Ovary (tissue), 9 donors: ENCODE data around the gene CD101. TPM values are rescaled to one million over a fixed set of nuclear protein-coding genes. Genes with fewer than 3 reads are reported as not detected.

Experiments used
- DNase-seq, 5 donors: peaks; one replicate each; pipeline ENCODE4 v3.0.0-alpha.2; 2019 to 2020
- H3K27ac ChIP-seq, 2 donors: fragments of 200-600 bp; one replicate each; pipeline versions ENCODE4 v1.5.1 to v1.8.0; 2019 to 2022
- H3K27me3 ChIP-seq: fragments of 200-600 bp; one replicate; pipeline ENCODE4 v1.8.0; 2022
- H3K36me3 ChIP-seq: fragments of 200-600 bp; sonication (generic); one replicate; pipeline ENCODE4 v1.5.1; 2019
- H3K4me1 ChIP-seq: one replicate; pipeline ENCODE4 v1.8.1; 2013; ENCODE audit warnings: mild to moderate bottlenecking, moderate library complexity; ENCODE audit not compliant: insufficient read depth
- H3K4me3 ChIP-seq: fragments of 200-600 bp; sonication (generic); one replicate; pipeline ENCODE4 v1.5.1; 2017
- H3K9me3 ChIP-seq, 2 donors: fragments of 200-600 bp in 1 of 2; sonication (generic) in 1 of 2; one replicate each; pipeline versions ENCODE4 v1.5.1 to v1.8.1; 2013 to 2019; ENCODE audit warnings: mild to moderate bottlenecking in 1 of 2, moderate library complexity in 1 of 2
- EP300 ChIP-seq: sonication (generic); formaldehyde crosslinking; IDR thresholded peaks from one replicate; pipeline ENCODE4 v1.6.1; 2017; ENCODE audit warnings: antibody characterized with exemption
- POLR2A ChIP-seq: fragments of 450-650 bp; IDR thresholded peaks from one replicate; pipeline ENCODE4 v1.6.1; 2017; ENCODE audit warnings: antibody characterized with exemption, mild to moderate bottlenecking, moderate library complexity
- WGBS, 3 donors: extraction: QIAGEN DNeasy Blood & Tissue Kit in 1 of 3; methylation state at CpG; one replicate each; pipeline versions ENCODE4 v1.1.5 to v1.1.7; 2013 to 2017; 5-methylcytosine and 5-hydroxymethylcytosine counted together
- intact Hi-C, 4 donors: fragments of 100-400 bp; cut with DNase I; formaldehyde crosslinking; loops; one replicate each; pipeline versions ENCODE4 v1.11.0 to v1.15.1; 2022 to 2023
- polyA plus RNA-seq, 2 donors: library from polyadenylated mRNA; stranded (reverse); fragments of 200-250 nt in 1 of 2; fragments of 350-450 nt in 1 of 2; fragmentation: Illumina TruSeq in 1 of 2; extraction: RNeasy Lipid Tissue Mini Kit (QIAGEN cat#74804) in 1 of 2; gene quantifications; one replicate each; pipeline ENCODE4 v1.2.3, GENCODE V29; 2013 to 2014
- total RNA-seq, 7 donors: library from RNA; depleted of rRNA in 2 of 7; stranded (reverse); fragments of >200 nt in 2 of 7; fragmentation: NEBNext Ultra II Directional in 3 of 7; extraction: Animal tissue kit (Norgen Biotek cat#: 25700) in 3 of 7; gene quantifications; one replicate each; pipeline versions ENCODE4 v1.1.0 to v1.2.4, GENCODE V29; 2016 to 2023
- TF ChIP-seq, protein P1 (sequence below), 3 donors: fragments of 450-650 bp in 2 of 3; fragments of 200-600 bp in 1 of 3; IDR thresholded peaks; one replicate each; pipeline versions ENCODE4 v1.5.1 to v1.8.0; 2016 to 2022; ENCODE audit warnings: antibody characterized with exemption in 3 of 3, mild to moderate bottlenecking in 1 of 3
- donor health status: DM: no; HTN: no; CAD: no; lungs with moderate emphysema.
- donor health status: DM: no; HTN: no; CAD: no.
- donor health status: Bipolar disorder and iron deficiency.
- donor health status: DM: yes; HTN: yes; CAD: no.
- donor health status: DM: no; HTN: no; CAD: no.
- donor health status: DM: yes; HTN: yes; CAD: no.

Gene CD101
- total and polyA plus RNA-seq, 9 donors: 0.30 to 1.6 (median 1.1) TPM

DNA sequence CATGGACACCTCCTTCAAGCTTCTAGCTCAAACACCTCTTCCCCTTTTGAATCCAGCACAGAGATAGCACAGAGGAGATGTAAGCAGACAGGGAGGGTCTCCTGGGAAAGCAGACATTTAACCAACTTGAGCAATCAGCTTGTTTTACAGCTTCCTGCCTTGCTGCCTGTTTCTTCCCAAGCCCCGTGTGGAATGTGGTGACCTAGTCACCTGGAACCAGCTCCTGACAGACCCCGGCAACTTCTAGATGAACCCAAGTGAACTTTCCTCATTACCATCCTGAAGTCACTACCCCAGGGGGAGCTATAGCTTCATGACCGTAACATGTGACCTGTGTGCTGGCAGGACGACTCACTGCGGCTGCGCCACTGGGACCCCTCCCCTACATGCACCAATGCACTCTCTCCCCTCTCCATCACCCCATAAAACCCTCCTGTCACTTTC, 34.5 kb downstream of the CD101 start:
- no peaks in the 10 kb centered on the region for H3K36me3 ChIP-seq
- TF ChIP-seq POLR2A (no peak), EP300 (no peak)
- TF ChIP-seq, protein P1, sequence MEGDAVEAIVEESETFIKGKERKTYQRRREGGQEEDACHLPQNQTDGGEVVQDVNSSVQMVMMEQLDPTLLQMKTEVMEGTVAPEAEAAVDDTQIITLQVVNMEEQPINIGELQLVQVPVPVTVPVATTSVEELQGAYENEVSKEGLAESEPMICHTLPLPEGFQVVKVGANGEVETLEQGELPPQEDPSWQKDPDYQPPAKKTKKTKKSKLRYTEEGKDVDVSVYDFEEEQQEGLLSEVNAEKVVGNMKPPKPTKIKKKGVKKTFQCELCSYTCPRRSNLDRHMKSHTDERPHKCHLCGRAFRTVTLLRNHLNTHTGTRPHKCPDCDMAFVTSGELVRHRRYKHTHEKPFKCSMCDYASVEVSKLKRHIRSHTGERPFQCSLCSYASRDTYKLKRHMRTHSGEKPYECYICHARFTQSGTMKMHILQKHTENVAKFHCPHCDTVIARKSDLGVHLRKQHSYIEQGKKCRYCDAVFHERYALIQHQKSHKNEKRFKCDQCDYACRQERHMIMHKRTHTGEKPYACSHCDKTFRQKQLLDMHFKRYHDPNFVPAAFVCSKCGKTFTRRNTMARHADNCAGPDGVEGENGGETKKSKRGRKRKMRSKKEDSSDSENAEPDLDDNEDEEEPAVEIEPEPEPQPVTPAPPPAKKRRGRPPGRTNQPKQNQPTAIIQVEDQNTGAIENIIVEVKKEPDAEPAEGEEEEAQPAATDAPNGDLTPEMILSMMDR (IDR thresholded peaks at IDR 0.05): no peak
- intact Hi-C loops: no loop called here
- DNase-seq: no peak
- no peaks in the 10 kb centered on the region for H3K9me3 ChIP-seq
- H3K27me3 ChIP-seq: no peaks in the 10 kb centered on the region
- H3K27ac ChIP-seq: no peak overlapping the region
- WGBS, 3 donors: 71 to 81% (median 71%) methylated on average over 6 of the region's 6 CpGs
- no peak overlapping the region for H3K4me3 ChIP-seq
- no peaks in the 10 kb centered on the region for H3K4me1 ChIP-seq

- Histone ChIP-seq H3K27me3 (no peaks in the 10 kb centered on the region), H3K36me3 (no peaks in the 10 kb centered on the region), H3K4me1 (no peaks in the 10 kb centered on the region), H3K4me3 (no peak overlapping the region), H3K27ac (no peak overlapping the region), H3K9me3 (no peaks in the 10 kb centered on the region)
- DNase-seq: no peak
- 43 to 85% (median 82%) methylated on average over 1 of the region's 1 CpG for WGBS, 3 donors
- intact Hi-C loops: loop anchor here in 1 of 4 donors (1.0 kb wide), 1 partner anchor 39 kb away; no protein-coding TSS in a partner anchor
- no peak for TF ChIP-seq POLR2A
- TF ChIP-seq, protein P1 (IDR thresholded peaks at IDR 0.05): no peak
These were observed 36.2 kb downstream of the CD101 start for GRCh38 chr1:117037802-117038201.

- TF ChIP-seq, protein P1 (IDR thresholded peaks at IDR 0.05): no peak
- TF ChIP-seq EP300: no peak
- TF ChIP-seq POLR2A: no peak
- Histone ChIP-seq H3K4me3 (no peak overlapping the region), H3K4me1 (no peaks in the 10 kb centered on the region), H3K27me3 (no peaks in the 10 kb centered on the region), H3K36me3 (no peaks in the 10 kb centered on the region), H3K27ac (no peak overlapping the region), H3K9me3 (no peaks in the 10 kb centered on the region)
- DNase-seq: no peak
- intact Hi-C loops: loop anchor here in 1 of 4 donors (1.0 kb wide), 1 partner anchor 39 kb away; no protein-coding TSS in a partner anchor
- 84 to 92% (median 89%) methylated on average over 6 of the region's 6 CpGs for WGBS, 3 donors
These were observed 36.7 kb downstream of the CD101 start for GRCh38 chr1:117038236-117038635.

DNA sequence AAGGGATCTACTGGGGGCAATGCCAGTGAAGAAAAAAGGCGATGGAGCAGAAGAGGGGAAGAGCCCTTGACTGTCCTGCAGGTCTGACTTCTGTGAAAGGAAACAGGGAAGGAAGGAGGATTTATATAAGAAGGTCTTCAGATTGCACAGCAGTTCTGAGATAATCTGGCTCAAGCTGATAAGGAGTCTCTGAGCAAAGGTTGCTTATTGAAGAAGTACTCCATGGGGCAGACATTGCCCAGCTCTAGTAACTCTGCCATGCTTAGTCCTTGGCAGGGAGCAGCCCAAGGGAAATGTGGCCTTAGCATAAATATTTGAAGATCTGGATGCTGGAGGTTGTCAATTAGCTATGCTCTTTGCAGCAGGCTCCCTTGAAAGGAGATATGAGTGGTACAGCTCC, 42.7 kb downstream of the CD101 start:
- no peak overlapping the region for H3K4me3 ChIP-seq
- intact Hi-C loops: no loop called here
- no peaks in the 10 kb centered on the region for H3K36me3 ChIP-seq
- 82 to 91% (median 91%) methylated on average over 1 of the region's 1 CpG for WGBS, 3 donors
- no peak for DNase-seq
- no peaks in the 10 kb centered on the region for H3K27me3 ChIP-seq
- TF ChIP-seq EP300 (no peak), POLR2A (no peak)
- TF ChIP-seq, protein P1 (IDR thresholded peaks at IDR 0.05): no peak
- no peak overlapping the region for H3K27ac ChIP-seq
- H3K9me3 ChIP-seq: no peaks in the 10 kb centered on the region
- H3K4me1 ChIP-seq: no peaks in the 10 kb centered on the region
